A549 (cell line): Measurements from ENCODE around the gene SSH3. TPM values are rescaled to one million over a fixed set of nuclear protein-coding genes. Genes with fewer than 3 reads are reported as not detected.

Source experiments
- ATAC-seq, 2 experiments: fragments of 200-7000 bp in 1 of 2; fragments of >200 bp in 1 of 2; cut with Nextera tagmentation in 1 of 2; cut with Tn5 transposase in 1 of 2; 3 replicates each; pipeline versions ENCODE4 v1.8.0 to v1.9.1; 2018 to 2020; ENCODE audit warnings: mild to moderate bottlenecking in 1 of 2, moderate library complexity in 1 of 2
- CTCF ChIA-PET: fragments of 300-600 bp; sonication (Branson Sonifier 250); formaldehyde crosslinking; extraction: SDS; loops from one replicate; lab custom pipeline; 2021; ENCODE audit warnings: antibody characterized with exemption, inconsistent platforms; lab: Yijun Ruan, JAX
- POLR2A ChIA-PET: fragments of 350-600 bp; formaldehyde crosslinking; extraction: SDS; loops from one replicate; lab custom pipeline; 2021; ENCODE audit warnings: antibody characterized with exemption, inconsistent platforms; lab: Yijun Ruan, JAX
- DNase-seq, 2 experiments: peaks; one replicate each; pipeline versions ENCODE4 v3.0.0 to v3.0.0-alpha.2; 2011 to 2016; ENCODE audit warnings: low read depth in 1 of 2, low spot score in 1 of 2
- FAIRE-seq: peaks from 2 replicates; lab custom pipeline; 2011; peaks lifted over from hg19 to GRCh38; lab: Jason Lieb, UNC
- H3K27ac ChIP-seq, 2 experiments: fragments of >200 bp; sonication (Bioruptor Twin); formaldehyde crosslinking; 3 replicates each; pipeline ENCODE4 v1.5.1; 2016 to 2017
- H3K4me1 ChIP-seq: fragments of >200 bp; sonication (Bioruptor Twin); formaldehyde crosslinking; 3 replicates; pipeline ENCODE4 v1.6.1; 2016
- H3K4me2 ChIP-seq: fragments of >200 bp; sonication (Bioruptor Twin); formaldehyde crosslinking; 3 replicates; pipeline ENCODE4 v1.6.1; 2016
- H3K4me3 ChIP-seq: fragments of >200 bp; sonication (Bioruptor Twin); formaldehyde crosslinking; 3 replicates; pipeline ENCODE4 v1.5.1; 2016
- H3K9me3 ChIP-seq: fragments of >200 bp; sonication (Bioruptor Twin); formaldehyde crosslinking; 3 replicates; pipeline ENCODE4 v1.6.1; 2016
- BHLHE40 ChIP-seq: IDR thresholded peaks from 2 replicates; pipeline ENCODE4 v1.6.1; 2012; ENCODE audit warnings: low read depth, low read length, inconsistent platforms
- CBX8 ChIP-seq: fragments of 200-600 bp; sonication (generic); IDR thresholded peaks from 2 replicates; pipeline ENCODE4 v1.6.1; 2016
- CHD4 ChIP-seq: fragments of 200-600 bp; sonication (generic); IDR thresholded peaks from 2 replicates; pipeline ENCODE4 v1.6.1; 2016; ENCODE audit warnings: antibody characterized with exemption, mild to moderate bottlenecking, borderline replicate concordance
- FOSB ChIP-seq: fragments of 250-450 bp; sonication (Bioruptor Pico); IDR thresholded peaks from 2 replicates; pipeline ENCODE4 v1.5.0; 2020; ENCODE audit warnings: mild to moderate bottlenecking, moderate library complexity
- GATA3 ChIP-seq: IDR thresholded peaks from 2 replicates; pipeline ENCODE4 v1.6.1; 2012; ENCODE audit warnings: borderline replicate concordance
- HOXA7 ChIP-seq: fragments of 250-450 bp; sonication (Bioruptor Pico); IDR thresholded peaks from 2 replicates; pipeline ENCODE4 v1.5.0; 2020; ENCODE audit warnings: mild to moderate bottlenecking, moderate library complexity
- JUN ChIP-seq, 2 experiments: fragments of >200 bp; sonication (Bioruptor Twin); formaldehyde crosslinking; IDR thresholded peaks; 2 replicates in 1 of 2; 3 replicates in 1 of 2; pipeline ENCODE4 v1.6.1; 2016 to 2017
- JUNB ChIP-seq: fragments of >200 bp; sonication (Bioruptor Twin); formaldehyde crosslinking; IDR thresholded peaks from 2 replicates; pipeline ENCODE4 v1.6.1; 2016
- KDM5A ChIP-seq: fragments of 200-600 bp; sonication (generic); IDR thresholded peaks from 2 replicates; pipeline ENCODE4 v1.6.1; 2016; ENCODE audit warnings: antibody characterized with exemption, mild to moderate bottlenecking
- MAFK ChIP-seq: fragments of 450-650 bp; IDR thresholded peaks from 2 replicates; pipeline ENCODE4 v1.6.1; 2014; ENCODE audit not compliant: partially characterized antibody
- MAX ChIP-seq: IDR thresholded peaks from 2 replicates; pipeline ENCODE4 v1.6.1; 2012
- MAZ ChIP-seq: fragments of 150-350 bp; IDR thresholded peaks from 2 replicates; pipeline ENCODE4 v1.6.1; 2014; ENCODE audit warnings: antibody characterized with exemption, low read depth, low read length, borderline replicate concordance
- NFE2L2 ChIP-seq: fragments of 150-350 bp; conservative IDR thresholded peaks from 2 replicates; pipeline ENCODE4 v1.6.1; 2014; ENCODE audit warnings: low read length
- NPAS2 ChIP-seq: fragments of 250-450 bp; sonication (Bioruptor Pico); IDR thresholded peaks from 2 replicates; pipeline ENCODE4 v1.8.0; 2022; ENCODE audit warnings: mild to moderate bottlenecking, moderate library complexity, borderline replicate concordance
- POLR2A ChIP-seq: IDR thresholded peaks from 2 replicates; pipeline ENCODE4 v1.6.1; 2012; ENCODE audit warnings: mild to moderate bottlenecking, low read length
- RAD21 ChIP-seq, 2 experiments: fragments of >200 bp in 1 of 2; sonication (Bioruptor Twin) in 1 of 2; formaldehyde crosslinking in 1 of 2; IDR thresholded peaks in 1 of 2; conservative IDR thresholded peaks in 1 of 2; 2 replicates in 1 of 2; 3 replicates in 1 of 2; pipeline ENCODE4 v1.6.1; 2012 to 2018; ENCODE audit warnings: inconsistent platforms in 1 of 2
- RCOR1 ChIP-seq: fragments of 150-350 bp; IDR thresholded peaks from 2 replicates; pipeline ENCODE4 v1.6.1; 2014; ENCODE audit warnings: antibody characterized with exemption, low read length, low read depth
- SMC3 ChIP-seq: fragments of >200 bp; sonication (Bioruptor Twin); formaldehyde crosslinking; IDR thresholded peaks from 3 replicates; pipeline ENCODE4 v1.6.1; 2018; ENCODE audit warnings: inconsistent platforms
- USF2 ChIP-seq: fragments of 450-650 bp; IDR thresholded peaks from 2 replicates; pipeline ENCODE4 v1.6.1; 2014; ENCODE audit warnings: antibody characterized with exemption
- ZC3H11A ChIP-seq: fragments of 450-650 bp; IDR thresholded peaks from 2 replicates; pipeline ENCODE4 v1.6.1; 2014; ENCODE audit warnings: antibody characterized with exemption, mild to moderate bottlenecking
- ZFP36 ChIP-seq: fragments of 450-650 bp; IDR thresholded peaks from 2 replicates; pipeline ENCODE4 v1.6.1; 2014; ENCODE audit warnings: borderline replicate concordance; ENCODE audit not compliant: partially characterized antibody
- ZSCAN20 ChIP-seq: fragments of 250-450 bp; sonication (Bioruptor Pico); IDR thresholded peaks from 2 replicates; pipeline ENCODE4 v1.8.0; 2022; ENCODE audit warnings: mild to moderate bottlenecking, moderate library complexity
- WGBS: methylation state at CpG from one replicate; pipeline ENCODE4 v1.1.6; 2017; ENCODE audit errors: missing lambda C conversion rate; 5-methylcytosine and 5-hydroxymethylcytosine counted together
- polyA plus RNA-seq, 4 experiments: library from polyadenylated mRNA; depleted of rRNA in 3 of 4; stranded (reverse); fragments of >200 nt; fragmentation: RNase III in 1 of 4; extraction: RNeasy Plus Mini Kit Qiagen cat#74134 plus additional on column Dnase treatment in 1 of 4; gene quantifications; 2 replicates in 3 of 4; 3 replicates in 1 of 4; pipeline ENCODE4 v1.2.3, GENCODE V29; 2011 to 2017

Gene SSH3
- polyA plus RNA-seq, 2 of the 4 experiments (the other 2 are of a cell fraction), result 13.9 to 24.1 TPM

DNA sequence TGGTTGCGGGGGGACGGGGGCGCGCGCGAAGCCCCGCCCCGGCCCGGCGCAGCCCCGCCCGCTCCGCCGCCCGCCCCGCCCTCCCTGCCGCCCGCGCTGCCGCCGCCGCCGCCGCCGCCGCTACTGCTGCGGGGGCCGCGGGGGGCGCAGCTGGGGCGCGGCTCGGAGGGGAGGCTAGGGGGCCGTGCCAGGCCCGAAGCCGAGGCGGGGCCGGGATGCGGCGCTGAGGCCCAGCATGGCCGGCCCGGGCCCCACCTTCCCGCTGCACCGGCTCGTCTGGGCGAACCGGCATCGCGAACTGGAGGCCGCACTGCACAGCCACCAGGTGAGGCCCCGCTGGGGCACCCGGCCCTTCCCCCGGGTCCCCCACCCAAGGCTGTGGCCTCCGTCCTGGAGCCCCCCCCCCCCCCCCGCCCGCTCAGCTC, 14.1 kb upstream of the SSH3 start, which contains the start of gene ANKRD13D:
ANKRD13D (plus strand) TSS at position 78 of the 425 bp plus-strand sequence; CDS start at position 236, 158 bp downstream.
- H3K27ac ChIP-seq, result peak within 1 kb of the TSS; percentile 95 to 98
- peak; percentile 51 to 52 for ATAC-seq
- H3K4me2 ChIP-seq, result peak within 1 kb of the TSS; percentile 98
- no peaks in the 10 kb centered on the region for H3K9me3 ChIP-seq
- peaks cover 19% of the 10 kb centered on the region for H3K4me1 ChIP-seq
- no CpG with 5 or more reads among the region's 56 CpGs for WGBS
- H3K4me3 ChIP-seq, result peak within 1 kb of the TSS; percentile 65
- ChIA-PET CTCF (interaction anchor here (0.5 to 3.4 kb wide), 10 partner anchors 9 to 165 kb away, joined by 3 to 19 read pairs (median 4); partner anchors contain the start of gene SSH3), POLR2A (interaction anchor here (0.5 to 2.9 kb wide), 10 partner anchors 9 to 132 kb away, joined by 3 to 13 read pairs (median 5); partner anchors contain the start of gene SSH3)
- TF ChIP-seq RCOR1 (no peak), POLR2A (peak; percentile 28; the same call in 1 of the 2 replicates)
- DNase-seq, result no peak
- no peak for FAIRE-seq

DNA sequence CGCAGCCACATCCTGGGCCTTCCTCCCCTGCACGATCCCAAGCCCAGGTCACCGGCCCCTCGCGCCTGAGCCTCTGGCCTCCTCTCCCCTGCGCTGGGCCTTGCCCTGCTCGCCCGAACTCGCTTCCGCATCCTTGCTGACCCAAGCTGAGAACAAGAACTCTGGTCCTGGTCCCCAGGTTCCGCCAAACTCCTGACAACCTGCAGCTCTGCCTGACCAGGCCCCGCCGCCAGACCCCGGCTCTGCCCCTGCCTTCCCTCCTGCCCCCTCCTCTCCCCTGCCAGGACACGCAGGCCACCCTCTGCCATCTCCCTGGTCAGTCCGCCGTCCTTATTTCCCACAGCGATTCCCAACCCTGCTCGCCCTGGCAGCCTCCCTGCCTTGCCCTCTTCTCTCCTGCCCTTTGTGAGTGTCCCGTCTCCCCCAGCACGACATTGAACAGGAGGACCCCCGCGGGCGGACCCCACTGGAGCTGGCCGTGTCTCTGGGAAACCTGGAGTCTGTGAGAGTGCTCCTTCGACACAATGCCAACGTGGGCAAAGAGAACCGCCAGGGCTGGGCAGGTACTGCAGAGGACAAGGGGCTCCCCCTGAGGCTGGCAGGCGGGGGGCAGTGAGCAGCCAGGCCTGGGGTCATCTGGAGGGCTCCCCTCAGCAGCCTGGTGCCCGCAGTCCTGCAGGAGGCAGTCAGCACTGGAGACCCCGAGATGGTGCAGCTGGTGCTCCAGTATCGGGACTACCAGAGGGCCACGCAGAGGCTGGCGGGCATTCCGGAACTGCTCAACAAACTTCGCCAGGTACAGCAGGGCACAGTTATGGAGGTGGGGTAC, 13.5 kb upstream of the SSH3 start:
- 31% methylated on average over 19 of the region's 36 CpGs for WGBS
- peak in 1 of 2 experiments; percentile 47 for DNase-seq
- Histone ChIP-seq H3K4me2 (peak overlapping the region; percentile 98), H3K9me3 (peaks cover 4% of the 10 kb centered on the region; the same call in 1 of the 3 replicates), H3K4me3 (peak overlapping the region; percentile 65)
- POLR2A ChIA-PET, result interaction anchor here (1.1 to 2.9 kb wide), 4 partner anchors 11 to 131 kb away, joined by 5 to 13 read pairs (median 6); partner anchors contain the start of gene SSH3
- TF ChIP-seq FOSB, result no peak
- TF ChIP-seq, all 56 proteins: peak for 0
- FAIRE-seq, result no peak
- peak; percentile 36 to 41 for ATAC-seq
- Histone ChIP-seq H3K27ac (peak overlapping the region; percentile 95 to 98), H3K4me1 (peaks cover 19% of the 10 kb centered on the region)
- CTCF ChIA-PET, result interaction anchor here (0.6 to 3.4 kb wide), 8 partner anchors 9 to 35 kb away, joined by 3 to 15 read pairs (median 4); partner anchors contain the start of gene SSH3

- FAIRE-seq (no peak), ATAC-seq (no peak), DNase-seq (no peak)
- 97% methylated on average over 7 of the region's 7 CpGs for WGBS
- POLR2A ChIA-PET, result no interaction called here
- Histone ChIP-seq H3K4me3 (no peak overlapping the region), H3K9me3 (peaks cover 13% of the 10 kb centered on the region), H3K4me1 (peaks cover 19% of the 10 kb centered on the region), H3K4me2 (peak overlapping the region; percentile 98), H3K27ac (no peak overlapping the region)
- CTCF ChIA-PET, result interaction anchor here (0.6 to 3.4 kb wide), 6 partner anchors 11 to 283 kb away, joined by 3 to 14 read pairs (median 6); partner anchors contain the start of gene SSH3
- TF ChIP-seq BHLHE40 (no peak), SMC3 (no peak), MAX (no peak), MAZ (no peak), MAFK (no peak), ZFP36 (no peak), CHD4 (no peak), ZC3H11A (no peak), ZSCAN20 (no peak), HOXA7 (CRISPR knock-in tag) (no peak), RAD21 (conservative IDR thresholded peaks at IDR 0.05 in 1 of 2, IDR thresholded peaks at IDR 0.05 in 1 of 2) (no peak), USF2 (no peak), KDM5A (no peak), GATA3 (no peak), JUNB (no peak), NFE2L2 (no peak), CBX8 (no peak), NPAS2 (CRISPR knock-in tag) (no peak), JUN (IDR thresholded peaks at IDR 0.05) (no peak)
These were observed 12.5 kb upstream of the SSH3 start for GRCh38 chr11:67290801-67291200.
